ENCODE results near the gene TRPM2. TPM values are rescaled to one million over a fixed set of nuclear protein-coding genes. Genes with fewer than 3 reads are reported as not detected.

Gene TRPM2
- total and polyA plus RNA-seq, 10 of the 15 experiments (the other 5 are each of a cell fraction or from before 2014, with no cell fraction given), result 0.03 to 9.1 (median 2.6) TPM

- H3K27ac ChIP-seq (ENCODE audit: control insufficient read depth, insufficient read depth), result no peak overlapping the region
- no peaks in the 10 kb centered on the region for H3K4me1 ChIP-seq (ENCODE audit: control insufficient read depth, insufficient read depth, low read length)
- no peaks in the 10 kb centered on the region for H4K20me1 ChIP-seq (ENCODE audit: control insufficient read depth, insufficient read depth)
- no peak overlapping the region for H2AFZ ChIP-seq (ENCODE audit: control insufficient read depth, low read depth, low read length)
- intact Hi-C loops (cut with micrococcal nuclease; ENCODE audit: unreplicated experiment) (no loop called here), in situ Hi-C loops (cut with MboI) (loop anchor here (5.0 kb wide), 1 partner anchor 77 kb away; no protein-coding TSS in a partner anchor)
- 73% methylated on average over 5 of the region's 5 CpGs for WGBS (ENCODE audit: insufficient coverage, insufficient replicate concordance, low lambda C conversion rate, missing lambda C conversion rate)
- BruUV-seq (replicated peaks), result no TSS peak
- H3K4me3 ChIP-seq, result no peak overlapping the region
- FAIRE-seq (no peak), ATAC-seq (no peak), DNase-seq (ENCODE audit: low read depth, low spot score) (no peak)
- POLR2A ChIA-PET, result no interaction called here
- H3K4me2 ChIP-seq (ENCODE audit: control insufficient read depth, insufficient read depth), result no peak overlapping the region
- SMC1A ChIA-PET (ENCODE audit: uncharacterized antibody, unreplicated experiment), result no interaction called here
- no peak overlapping the region for H3K9ac ChIP-seq (ENCODE audit: control insufficient read depth, insufficient read depth, low read length)
- RAD21 ChIA-PET (ENCODE audit: unreplicated experiment), result no interaction called here
- CTCF ChIA-PET, result no interaction called here
- H3K79me2 ChIP-seq (ENCODE audit: control insufficient read depth, insufficient read depth, low read length), result no peaks in the 10 kb centered on the region
- H3K36me3 ChIP-seq (ENCODE audit: control insufficient read depth in 2 of 2, insufficient read depth in 2 of 2, low read length in 1 of 2), result no peaks in the 10 kb centered on the region
- TF ChIP-seq HSF1 (IDR thresholded peaks at IDR 0.05; ENCODE audit: low read depth, low read length) (no peak), ZNF622 (IDR thresholded peaks at IDR 0.05) (no peak), SREBF1 (IDR thresholded peaks at IDR 0.05; ENCODE audit: low read length) (no peak), SMARCA5 (IDR thresholded peaks at IDR 0.05) (no peak), ESRRA (IDR thresholded peaks at IDR 0.05; ENCODE audit: low read length) (no peak), CUX1 (IDR thresholded peaks at IDR 0.05; ENCODE audit: insufficient replicate concordance, low read depth, low read length) (no peak), EGR1 (IDR thresholded peaks at IDR 0.05; ENCODE audit: borderline replicate concordance in 1 of 2, low read depth in 2 of 2, low read length in 2 of 2) (no peak), GATAD2B (conservative IDR thresholded peaks at IDR 0.05; ENCODE audit: low read depth) (no peak), ASH2L (IDR thresholded peaks at IDR 0.05; ENCODE audit: borderline replicate concordance, low read depth) (no peak), SMAD1 (IDR thresholded peaks at IDR 0.05; ENCODE audit: low read depth, partially characterized antibody) (no peak), NR2F1 (conservative IDR thresholded peaks at IDR 0.05) (no peak), MYB (IDR thresholded peaks at IDR 0.05; ENCODE audit: borderline replicate concordance, low read depth, low read length) (no peak), BRCA1 (IDR thresholded peaks at IDR 0.05; ENCODE audit: low read depth, low read length) (no peak), POLR2A (IDR thresholded peaks at IDR 0.05; ENCODE audit: low read depth, low read length) (no peak), TBL1XR1 (IDR thresholded peaks at IDR 0.05; ENCODE audit: low read depth, low read length) (no peak), CHD2 (IDR thresholded peaks at IDR 0.05; ENCODE audit: borderline replicate concordance, low read depth, low read length) (no peak), GABPA (IDR thresholded peaks at IDR 0.05; ENCODE audit: low read depth) (no peak)
- H3K9me3 ChIP-seq (replicated peaks; ENCODE audit: control insufficient read depth, insufficient read depth, low read length), result no peaks in the 10 kb centered on the region; the same call in 2 of the 3 replicates
- H3K27me3 ChIP-seq (replicated peaks in 1 of 2; ENCODE audit: control insufficient read depth in 2 of 2, insufficient read depth in 2 of 2, low read length in 1 of 2), result no peaks in the 10 kb centered on the region; a peak in 1 of 4 replicates
Measured at GRCh38 chr21:44454058-44454457, 100.6 kb downstream of the TRPM2 start.
